HG02943 (cell line): ENCODE results near the gene FALEC.
A peak's percentile ranks its signal among the peaks of the same experiment; 100 is the strongest.
"Not testable (repeated sequence)": the region's sequence is repeated elsewhere in the genome, so short reads cannot be mapped to it uniquely, and the experiment has no call there.

ENCODE experiments used
- ATAC-seq: cut with Tn5 transposase; IDR thresholded peaks from one replicate; pipeline ENCODE4 v1.9.1; 2021; ENCODE audit warnings: mild to moderate bottlenecking, low read depth, moderate library complexity; ENCODE audit not compliant: unreplicated experiment

The FALEC gene

DNA sequence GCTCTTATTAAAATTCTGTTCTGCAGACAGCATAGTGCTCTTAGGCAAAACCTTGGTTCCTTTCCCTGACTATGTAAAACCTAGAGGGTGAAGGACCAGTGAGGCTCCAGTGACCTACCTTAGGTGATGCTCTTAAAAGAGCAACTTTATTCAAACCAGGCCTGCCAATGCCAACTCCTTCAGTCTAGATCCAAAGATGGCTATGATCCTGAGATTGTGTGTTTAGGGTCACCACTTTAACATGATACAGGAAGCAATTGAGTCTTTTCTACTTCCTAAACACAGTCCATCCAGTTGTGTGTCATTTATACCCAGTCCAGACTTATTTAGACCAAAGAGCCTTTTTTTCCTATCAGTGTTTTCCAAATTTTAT, 53.0 kb downstream of the FALEC start:
- ATAC-seq: no peak

DNA sequence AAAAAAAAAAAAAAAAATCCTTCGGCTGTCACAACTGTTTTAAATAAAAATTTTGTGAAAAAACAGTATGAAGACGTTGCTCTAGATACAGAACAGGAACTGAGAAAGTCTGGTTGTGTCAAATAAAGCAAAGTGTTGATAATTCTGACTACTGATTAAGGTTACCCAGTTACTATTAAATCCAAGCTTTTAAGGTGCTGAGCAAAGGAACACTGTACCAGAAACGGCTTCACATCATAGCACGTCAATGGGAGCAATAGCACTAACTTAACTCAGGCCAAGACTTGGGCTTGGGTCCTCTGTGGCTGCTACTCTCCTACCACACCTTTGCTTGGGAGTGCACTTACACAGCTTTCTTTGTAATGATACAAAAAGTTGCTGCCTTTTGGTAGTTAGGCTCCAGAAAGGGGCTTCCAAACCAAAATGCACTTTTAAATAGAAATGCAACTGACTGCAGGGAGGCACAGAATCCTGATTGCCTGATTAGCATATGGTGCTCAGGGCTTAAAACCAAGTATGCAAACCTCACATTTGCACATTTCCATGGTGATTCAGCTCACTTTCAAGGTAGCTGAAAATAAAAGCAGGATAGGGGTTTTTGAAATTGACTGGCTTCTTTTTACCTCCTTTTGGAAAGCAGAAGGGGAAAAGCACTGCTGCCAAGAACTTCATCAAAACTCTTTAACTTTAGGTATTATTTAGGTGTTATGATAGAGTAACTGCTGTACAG, 57.5 kb downstream of the FALEC start:
- no peak for ATAC-seq

DNA sequence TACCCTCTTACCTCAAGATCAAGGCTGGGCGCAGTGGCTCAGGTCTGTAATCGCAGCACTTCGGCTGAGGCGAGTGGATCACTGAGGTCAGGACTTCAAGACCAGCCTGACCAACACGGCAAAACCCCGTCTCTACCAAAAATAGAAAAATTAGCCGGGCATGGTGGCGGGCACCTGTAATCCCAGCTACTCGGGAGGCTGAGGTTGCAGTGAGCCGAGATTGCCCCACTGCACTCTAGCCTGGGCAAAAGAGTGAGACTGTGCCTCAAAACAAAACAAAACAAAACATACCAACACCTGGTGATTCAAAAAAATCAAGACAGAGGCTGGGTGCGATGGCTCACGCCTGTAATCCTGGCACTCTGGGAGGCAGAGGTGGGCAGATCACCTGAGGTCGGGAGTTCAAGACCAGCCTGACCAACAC, 58.1 kb downstream of the FALEC start:
- ATAC-seq: not testable (repeated sequence)

DNA sequence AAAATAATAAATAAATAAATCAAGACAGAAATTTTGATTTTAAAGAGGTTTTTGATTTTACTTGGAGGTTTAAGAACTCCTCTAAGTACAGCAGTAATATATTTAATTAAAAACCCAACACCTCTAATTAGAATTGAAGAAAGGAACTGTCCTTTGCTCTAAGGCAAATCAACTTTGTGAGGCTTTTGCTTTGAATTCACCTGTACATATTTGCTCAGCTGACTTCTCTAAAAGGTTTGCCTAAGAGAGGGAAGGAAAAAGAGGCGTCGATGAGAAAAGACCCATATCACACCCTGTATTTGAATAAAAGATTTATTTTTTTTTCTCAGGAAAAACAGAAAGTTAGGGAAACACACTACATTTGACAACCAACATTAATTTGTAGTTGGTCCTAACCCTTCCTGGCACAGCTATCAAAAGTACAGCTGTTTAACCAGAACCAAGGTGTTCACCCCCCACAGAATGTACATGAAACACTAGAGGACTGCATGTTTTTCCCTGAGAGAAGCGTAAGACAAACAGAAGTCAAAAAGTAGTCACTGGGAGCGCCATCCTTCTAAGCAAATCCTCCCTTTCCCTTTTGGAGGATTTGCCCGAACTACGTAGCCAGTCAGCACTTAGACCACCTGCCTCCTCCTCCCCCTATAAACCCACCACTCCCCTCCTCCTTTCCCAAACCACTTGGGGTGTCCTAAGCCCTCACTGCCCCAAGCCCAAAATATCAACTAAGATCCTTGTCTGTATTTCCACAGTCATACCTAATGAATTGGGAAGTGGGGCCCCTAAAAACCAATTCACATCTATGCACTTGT, 58.9 kb downstream of the FALEC start:
- no peak for ATAC-seq

GRCh38 chr1:150575072-150575489, 59.5 kb downstream of the FALEC start:
- no peak for ATAC-seq

DNA sequence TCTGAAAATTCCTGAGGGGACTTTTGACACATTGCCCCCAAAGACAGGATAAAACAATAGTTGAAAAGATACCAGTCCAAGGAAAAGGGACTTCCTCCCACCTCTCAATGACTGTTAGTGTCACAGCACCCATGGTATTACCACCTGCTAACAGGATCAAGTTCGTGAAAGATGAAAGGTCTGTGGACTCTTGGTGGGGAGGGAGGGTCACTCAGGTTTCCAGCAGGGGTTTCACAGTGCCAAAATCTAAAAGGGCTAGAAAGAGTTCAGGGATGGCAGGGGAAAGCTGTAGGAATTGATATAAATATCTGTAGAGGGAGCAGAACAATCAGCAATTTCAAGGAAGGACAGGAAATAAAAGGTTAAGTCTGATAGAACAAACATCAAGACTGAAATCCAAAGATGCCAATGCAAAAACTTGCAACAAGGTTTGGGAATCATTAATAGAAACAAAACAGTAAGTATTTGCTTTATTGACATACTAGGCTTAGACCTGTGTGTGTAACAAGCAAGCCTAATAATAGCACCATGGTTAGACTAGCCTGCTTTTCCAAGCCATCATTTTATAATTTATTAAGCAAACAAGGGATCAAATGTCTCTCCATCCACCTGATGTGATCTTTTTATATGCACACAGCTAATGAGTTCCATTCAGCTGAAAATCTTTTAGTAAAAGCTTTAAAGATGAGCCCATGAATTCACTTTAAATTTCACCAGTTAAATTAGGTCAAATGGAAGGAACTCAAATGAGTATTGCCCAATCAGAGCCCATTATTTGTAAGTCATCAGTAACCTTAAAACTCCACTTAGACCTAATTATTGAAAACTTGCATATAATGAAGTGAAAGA, 60.2 kb downstream of the FALEC start:
- ATAC-seq: no peak

DNA sequence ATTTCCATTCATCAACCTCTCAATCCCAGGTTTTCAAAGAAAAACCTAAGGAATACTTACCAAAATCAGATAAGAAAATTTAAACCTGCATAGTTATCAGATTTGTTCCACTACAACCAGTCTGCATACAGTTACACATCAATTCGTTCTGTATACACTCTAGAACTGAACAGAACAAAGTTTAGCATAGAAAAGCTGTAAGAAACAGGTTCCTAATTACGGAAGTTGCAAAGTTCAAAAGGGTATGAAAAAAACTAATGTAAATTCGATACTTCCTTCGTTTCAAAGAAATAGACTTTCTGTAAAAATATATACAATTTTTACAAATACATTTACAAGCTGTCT, 60.8 kb downstream of the FALEC start:
- ATAC-seq: no peak

DNA sequence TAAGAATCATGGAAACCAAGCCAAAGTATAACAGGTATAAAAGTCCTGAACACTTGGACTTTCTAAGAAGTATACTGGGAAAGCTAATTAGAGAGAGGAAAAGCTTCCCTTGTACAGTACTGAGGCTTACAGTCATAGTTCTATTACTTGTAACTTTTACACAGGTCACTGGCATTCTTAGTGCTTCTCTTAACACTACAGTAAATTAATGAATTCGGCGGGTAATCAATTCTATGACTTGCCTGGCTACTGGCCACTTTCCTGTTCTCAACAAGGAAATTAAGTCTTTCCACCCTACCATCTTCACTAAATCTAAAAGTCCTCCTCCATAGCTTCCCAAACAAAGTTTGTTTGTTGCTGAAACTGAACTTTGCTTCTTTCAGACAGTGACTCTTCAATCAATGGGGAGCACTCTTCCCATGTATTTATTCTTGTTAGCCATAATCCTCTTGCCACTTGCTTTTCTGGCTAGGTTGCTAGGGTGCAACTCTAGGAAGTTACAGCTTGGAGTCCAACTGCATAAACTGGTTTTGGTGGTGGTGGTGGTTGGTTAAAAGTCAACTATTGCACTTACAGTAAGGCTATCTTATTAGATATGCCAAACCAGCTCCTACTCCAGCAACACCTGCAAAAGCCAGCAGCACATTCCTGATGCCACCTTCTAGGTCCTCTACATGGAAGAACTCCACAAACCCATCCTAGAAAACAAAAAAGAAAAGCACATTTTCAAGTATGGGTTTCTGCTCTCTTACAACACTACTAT, 61.4 kb downstream of the FALEC start:
- ATAC-seq: no peak

GRCh38 chr1:150577557-150578271, 62.2 kb downstream of the FALEC start:
- ATAC-seq: no peak

GRCh38 chr1:150578272-150579109, 62.9 kb downstream of the FALEC start:
- ATAC-seq: no peak

DNA sequence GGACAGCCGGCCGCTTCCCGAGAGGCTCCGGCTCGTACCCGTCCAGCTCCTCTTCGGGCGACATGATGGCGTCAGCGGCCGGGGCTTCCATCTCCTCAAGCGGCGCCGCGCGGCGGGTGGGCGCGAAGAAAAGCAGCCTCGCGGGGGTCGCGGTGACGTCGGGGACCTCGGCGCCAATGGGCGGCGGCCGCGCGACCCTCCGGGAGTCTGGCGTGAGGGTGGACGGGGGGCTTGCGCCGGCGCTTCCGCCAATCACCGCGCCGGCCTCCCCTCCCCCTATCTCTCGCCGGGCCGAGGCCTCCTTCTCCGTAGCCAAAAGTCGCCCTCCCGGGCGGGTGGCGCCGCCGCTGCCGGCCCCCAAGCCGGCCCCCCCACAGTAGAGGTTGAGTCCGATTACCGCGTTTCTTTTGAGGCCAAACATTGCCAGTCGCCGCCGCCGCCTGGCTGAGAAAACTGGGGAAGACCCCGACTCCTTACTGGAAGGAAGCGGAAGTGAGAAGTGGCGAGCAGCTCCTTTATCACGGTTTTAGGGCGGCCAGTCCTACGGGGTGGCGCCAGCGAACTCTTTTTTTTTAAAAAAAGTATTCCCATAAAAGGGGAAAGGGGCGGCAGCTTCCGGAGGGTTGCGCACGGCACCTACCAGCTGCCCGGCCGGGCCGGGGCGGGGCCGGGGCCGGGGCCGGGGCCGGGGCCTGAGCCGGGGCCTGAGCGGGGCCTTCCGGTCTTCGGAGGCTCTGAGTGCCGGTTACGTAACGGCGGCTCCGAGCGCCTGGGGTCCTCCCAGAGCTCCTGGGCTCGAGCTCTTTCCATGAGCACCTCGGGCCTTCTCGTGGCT, 63.8 kb downstream of the FALEC start, which contains the start of gene MCL1:
TSS of gene MCL1 (minus strand) at position 501 of the 835 bp plus-strand sequence. CDS start at position 421, 80 bp downstream.
- peak; percentile 86 for ATAC-seq

- no peak for ATAC-seq
Measured at GRCh38 chr1:150579945-150580642, 64.5 kb downstream of the FALEC start.

DNA sequence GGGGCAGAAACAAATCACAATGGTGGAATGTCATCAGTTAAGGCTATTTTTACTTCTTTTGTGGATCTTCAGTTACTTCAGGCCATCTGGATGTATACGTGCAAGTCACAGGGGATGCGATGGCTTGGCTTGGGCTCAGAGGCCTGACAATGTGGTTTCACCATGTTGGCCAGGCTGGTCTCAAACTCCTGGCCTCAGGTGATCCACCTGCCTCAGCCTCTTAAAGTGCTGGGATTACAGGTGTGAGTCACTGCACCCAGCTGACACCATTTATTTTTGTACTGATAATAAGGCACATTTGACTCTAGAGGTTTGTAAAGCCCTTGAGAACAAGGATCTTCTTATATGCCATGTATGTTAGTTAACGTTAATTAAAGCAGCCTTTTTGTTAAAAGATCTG, 65.4 kb downstream of the FALEC start:
- ATAC-seq: not testable (repeated sequence)

GRCh38 chr1:150581437-150581836, 65.9 kb downstream of the FALEC start:
- not testable (repeated sequence) for ATAC-seq

DNA sequence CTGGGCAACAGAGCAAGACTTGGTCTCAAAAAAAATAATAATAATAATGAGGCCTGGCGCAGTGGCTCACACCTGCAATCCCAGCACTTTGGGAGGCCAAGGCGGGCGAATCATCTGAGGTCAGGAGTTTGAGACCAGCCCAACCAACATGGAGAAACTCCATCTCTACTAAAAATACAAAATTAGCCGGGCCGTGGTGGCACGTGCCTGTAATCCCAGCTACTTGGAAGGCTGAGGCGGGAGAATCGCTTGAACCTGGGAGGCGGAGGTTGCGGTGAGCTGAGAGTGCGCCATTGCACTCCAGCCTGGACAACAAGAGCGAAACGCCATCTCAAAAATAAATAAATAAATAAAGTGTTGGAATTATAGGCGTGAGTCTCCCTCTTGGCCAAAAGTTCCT, 66.4 kb downstream of the FALEC start:
- not testable (repeated sequence) for ATAC-seq

DNA sequence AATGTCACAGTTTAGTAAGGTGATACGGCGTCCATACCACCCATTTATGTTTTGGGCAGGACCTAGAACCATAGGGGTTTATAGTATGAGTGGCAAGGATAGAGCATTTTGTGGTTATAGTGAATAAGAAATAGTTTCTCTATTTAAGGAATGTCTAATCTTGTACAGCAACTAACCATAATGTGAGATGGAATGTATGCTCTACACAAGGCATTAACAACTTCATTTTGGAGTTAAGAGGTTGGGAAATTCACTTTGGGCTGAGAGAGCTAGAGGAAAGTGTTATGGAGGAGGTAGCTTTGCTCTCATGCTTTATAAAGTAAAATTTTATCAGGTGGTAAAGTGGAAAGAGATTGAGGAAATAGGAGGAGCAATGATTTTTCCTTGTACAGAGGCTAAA, 66.8 kb downstream of the FALEC start:
- ATAC-seq: no peak
